Measurements from ENCODE around the gene MSTN.
"Not testable (repeated sequence)": the region's sequence is repeated elsewhere in the genome, so short reads cannot be mapped to it uniquely, and the experiment has no call there.

MSTN gene

DNA sequence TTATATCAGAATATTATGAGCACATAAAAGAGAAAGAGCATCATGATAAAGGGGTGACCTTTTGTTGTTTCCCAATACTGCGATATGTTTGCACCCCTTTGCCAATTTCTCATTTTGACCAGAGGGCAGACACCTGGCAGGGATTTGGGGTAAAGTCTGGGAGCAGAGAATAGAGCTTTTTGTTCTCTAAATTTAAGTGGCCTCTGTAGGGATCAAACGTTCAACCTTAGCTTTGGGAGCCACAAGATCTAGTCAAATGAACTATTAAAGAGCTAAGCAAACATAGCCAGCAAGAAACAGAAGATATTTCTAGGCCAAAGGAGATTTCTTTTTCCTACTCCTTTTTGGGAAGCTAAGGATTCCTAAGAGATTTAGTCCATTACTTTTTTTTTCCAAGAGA, 1.1 kb upstream of the MSTN start:
- DNase-seq (ENCODE audit: low read depth) = no peak

DNA sequence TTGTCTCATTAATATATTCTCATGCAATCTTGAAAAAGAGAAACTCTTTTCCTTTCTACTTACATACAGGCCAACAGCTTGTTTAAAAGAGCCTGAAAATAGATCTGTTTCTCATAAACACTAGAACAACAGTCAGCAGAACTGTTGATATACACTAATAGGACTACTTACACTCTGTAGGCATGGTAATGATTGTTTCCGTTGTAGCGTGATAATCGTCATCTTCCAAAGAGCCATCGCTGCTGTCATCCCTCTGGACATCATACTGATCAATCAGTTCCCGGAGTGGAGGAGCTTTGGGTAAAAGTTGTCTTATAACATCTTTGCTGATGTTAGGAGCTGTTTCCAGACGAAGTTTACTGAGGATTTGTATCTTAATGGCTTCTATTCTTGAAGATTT, 476 bp downstream of the MSTN start:
- no peak for DNase-seq (ENCODE audit: low read depth)

DNA sequence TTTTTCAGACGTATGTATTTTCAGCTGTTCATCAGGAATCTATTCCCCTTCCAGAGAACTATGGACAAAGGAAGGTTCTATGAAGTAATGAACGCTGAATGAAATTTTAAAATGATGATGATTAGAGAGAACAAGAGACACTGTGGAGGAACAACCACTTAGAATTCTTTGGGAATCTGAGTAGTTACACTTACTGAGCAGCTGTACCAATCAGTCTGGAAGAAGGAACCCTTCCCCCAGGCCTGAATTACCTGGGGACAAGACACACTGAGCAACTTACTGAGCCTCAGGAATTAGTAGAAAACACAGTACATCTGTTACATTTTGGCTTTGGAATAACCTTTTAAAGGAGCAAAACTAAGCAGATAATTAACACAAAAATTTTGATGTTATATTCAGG, 1.9 kb downstream of the MSTN start:
- no peak for DNase-seq (ENCODE audit: low read depth)

DNA sequence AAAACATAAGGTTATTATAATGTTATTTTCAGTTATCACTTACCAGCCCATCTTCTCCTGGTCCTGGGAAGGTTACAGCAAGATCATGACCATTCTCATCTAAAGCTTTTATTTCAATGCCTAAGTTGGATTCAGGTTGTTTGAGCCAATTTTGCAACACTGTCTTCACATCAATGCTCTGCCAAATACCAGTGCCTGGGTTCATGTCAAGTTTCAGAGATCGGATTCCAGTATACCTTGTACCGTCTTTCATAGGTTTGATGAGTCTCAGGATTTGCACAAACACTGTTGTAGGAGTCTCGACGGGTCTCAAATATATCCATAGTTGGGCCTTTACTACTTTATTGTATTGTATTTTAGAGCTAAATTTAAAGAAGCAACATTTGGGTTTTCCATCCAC, 2.5 kb downstream of the MSTN start:
- no peak for DNase-seq (ENCODE audit: low read depth)

DNA sequence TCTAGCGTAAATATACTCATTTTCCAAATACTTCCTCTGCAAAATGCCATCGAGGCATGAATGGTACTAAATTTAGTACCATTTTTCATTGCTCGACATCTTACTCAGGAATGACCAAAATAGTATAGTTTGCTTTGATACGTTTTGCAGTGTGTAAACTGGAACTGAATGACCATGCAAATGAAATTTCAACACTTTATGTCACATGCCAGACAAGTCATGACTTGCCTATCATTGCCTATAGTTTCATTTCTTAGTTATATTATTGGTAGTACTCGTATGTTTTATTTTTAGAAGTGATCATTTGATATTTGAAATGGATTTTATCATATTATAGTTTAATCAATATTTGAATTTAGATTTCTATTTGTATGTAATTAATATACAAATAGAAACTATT, 9.1 kb downstream of the MSTN start:
- no peak for DNase-seq (ENCODE audit: low read depth)

DNA sequence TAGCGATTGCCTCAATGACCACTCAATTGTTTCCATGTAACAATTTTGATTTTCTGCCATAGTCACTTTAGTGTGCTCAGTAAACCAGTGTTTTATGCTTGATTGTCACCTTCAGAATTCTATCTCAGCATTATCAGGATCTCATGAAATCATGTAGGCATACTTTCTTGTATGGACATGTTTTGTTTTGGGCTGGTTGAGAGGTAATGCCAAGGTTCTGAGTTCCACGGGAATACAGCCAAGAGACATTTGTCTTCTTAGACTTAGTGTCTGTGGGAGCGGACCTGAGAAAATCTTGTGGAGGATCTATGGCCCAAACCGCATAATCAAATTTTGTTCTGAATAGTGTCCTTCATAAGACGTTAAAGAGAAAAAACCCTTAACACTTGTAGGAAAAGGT, 10.2 kb downstream of the MSTN start:
- no peak for DNase-seq (ENCODE audit: low read depth)

DNA sequence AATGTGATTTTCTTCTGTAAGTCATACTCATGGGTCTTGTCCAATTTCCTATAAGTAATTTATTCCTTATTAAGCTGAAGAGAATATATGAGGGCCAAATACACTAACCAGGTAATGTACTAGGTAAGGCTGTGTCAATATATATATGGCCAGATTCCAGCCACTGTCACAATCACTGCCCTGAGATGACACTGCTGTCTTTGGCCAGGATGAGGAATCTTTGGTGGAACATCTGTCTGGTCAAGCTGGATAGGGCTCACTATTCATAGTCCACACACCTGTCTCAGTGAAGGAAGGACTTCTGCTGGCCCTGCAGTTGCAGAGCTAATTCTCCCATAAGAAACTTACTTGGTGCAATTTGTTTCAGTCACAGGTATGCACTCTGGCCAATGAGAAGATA, 11.3 kb downstream of the MSTN start:
- no peak for DNase-seq (ENCODE audit: low read depth)

DNA sequence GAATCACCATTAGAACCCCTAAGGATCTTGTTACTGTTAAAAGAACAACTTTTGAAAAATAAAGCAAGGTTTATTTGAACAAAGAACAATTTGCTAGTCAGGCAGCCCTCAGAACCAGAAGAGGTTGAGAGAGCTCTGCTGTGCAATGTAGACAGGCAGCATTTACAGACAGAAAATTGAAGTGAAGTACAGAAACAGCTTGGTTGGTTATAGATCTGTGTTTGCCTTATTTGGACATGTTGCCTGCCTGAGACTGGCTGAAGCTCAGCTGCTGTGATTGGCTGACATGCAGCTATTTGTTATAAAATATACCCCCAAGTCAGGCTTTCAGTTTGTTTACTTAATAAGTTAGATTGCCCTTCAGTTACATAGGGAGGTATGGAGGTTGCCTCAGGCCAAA, 12.5 kb downstream of the MSTN start:
- no peak for DNase-seq (ENCODE audit: low read depth)

DNA sequence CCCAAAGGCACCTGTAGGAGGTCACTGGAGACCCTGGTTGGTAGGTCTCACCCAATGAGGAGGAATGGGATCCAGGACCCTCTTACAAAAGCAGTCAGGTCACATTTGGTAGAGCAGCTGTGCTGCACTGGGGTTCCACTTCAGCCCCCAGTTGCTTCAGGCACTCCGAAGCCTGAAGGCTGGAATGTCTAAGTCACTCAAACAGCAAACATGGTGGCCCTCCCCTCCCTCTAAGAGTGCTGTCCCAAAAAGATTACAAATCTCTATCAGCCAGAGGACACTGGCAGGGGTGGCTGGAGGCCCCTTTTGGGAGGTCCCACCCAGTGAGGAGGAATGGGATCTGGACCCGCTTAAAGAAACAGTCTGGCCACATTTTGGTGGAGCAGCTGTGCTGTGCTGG, 17.7 kb downstream of the MSTN start:
- no peak for DNase-seq (ENCODE audit: low read depth)

DNA sequence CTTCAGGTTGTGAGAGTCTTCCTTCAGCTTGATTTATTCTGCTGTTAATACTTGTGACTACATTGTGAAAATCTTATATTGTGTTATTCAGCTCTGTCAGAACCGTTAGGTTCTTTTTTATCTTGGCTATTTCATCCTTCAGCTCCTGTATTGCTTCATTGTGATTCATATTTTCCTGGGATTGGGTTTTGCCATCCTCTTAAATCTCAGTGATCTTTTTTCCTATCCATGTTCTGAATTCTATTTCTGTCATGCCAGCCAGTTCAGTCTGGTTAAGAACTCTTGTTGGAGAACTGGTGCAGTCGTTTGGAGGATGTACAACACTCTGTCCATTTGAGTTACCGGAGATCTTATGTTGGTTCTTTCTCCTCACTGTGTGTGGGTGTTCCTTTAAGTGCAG, 19.1 kb downstream of the MSTN start:
- DNase-seq (ENCODE audit: low read depth) = no peak

DNA sequence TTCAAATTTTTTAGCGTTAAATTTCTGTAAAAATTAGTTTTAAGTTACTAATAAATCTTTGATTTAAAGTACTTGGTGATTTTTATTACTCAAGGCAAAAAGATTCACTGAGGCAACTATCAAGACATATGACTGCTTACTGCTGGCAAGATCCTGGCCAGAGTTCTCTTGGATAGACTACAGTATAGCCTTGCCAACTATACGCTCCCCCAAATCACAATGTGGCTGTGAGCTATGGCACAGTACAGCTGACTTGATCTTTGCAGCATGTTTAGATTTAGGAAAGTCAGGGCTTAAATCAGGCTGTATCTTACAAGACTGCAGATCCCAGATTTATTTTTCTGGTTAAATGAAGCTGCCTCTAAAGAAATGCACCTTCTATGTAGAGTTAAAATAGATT, 26.5 kb downstream of the MSTN start:
- DNase-seq (ENCODE audit: low read depth) = no peak

DNA sequence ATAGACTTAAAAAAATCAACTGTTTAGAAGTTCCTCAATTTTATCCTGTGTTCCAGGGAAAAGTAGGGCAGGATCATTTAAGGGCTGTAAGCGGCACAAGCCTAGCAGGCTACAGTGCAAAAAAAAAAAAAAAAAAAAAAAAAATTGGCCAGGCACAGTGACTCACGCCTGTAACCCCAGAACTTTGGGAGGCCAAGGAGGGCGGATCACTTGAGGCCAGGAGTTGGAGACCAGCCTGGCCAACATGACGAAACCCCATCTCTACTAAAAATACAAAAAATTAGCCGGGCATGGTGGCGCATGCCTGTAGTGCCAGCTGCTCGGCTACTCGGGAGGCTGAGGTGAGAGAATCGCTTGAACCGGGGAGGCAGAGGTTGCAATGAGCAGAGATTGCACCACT, 28.1 kb downstream of the MSTN start:
- DNase-seq (ENCODE audit: low read depth) = not testable (repeated sequence)

DNA sequence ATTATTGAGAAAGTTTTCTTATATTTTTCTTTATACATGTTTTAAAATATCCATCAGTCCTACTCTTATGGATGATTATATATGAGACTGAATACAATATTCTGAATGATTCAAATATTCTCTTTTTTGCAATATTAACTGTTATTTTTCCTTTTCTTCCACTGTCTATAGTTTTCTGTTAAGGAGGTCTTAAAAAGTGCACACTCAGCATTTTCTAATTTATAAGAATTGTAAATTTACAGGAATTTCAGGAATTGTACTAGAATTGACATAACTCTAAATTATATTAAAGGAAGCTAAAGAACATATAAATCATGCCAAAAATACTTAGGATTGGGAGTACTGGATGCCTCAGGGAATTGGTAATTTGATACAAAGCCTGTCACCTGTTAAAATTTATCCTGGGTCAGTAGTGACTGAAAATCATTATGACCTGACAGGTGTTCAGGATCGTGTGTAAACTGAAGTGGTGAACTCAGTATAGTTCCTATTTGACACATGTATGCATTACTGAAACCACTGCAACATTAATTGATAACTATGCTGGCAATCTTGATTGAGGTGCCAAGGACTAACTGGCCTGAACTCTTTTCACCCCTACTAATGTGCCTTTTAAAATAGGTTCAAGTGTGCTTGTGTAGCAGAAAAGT, 30.4 kb downstream of the MSTN start:
- no peak for DNase-seq (ENCODE audit: low read depth)

DNA sequence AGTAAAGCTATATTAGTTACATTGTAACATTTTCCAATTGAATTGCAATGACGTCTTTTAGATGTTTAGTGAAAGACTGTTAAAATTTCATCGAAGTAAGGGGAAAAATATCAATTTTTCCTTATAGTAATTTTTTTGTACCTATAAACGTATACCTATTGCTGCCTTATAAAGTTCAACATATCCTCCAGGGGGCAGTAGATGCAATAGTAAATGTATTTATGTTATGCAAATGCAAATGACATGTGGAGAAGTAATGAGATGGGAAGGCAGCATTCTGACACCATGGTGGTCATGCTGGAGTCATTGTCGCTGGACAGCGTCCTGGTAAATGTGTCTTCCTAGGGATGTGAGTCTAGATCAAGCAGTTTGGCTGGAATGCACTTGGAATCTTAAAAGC, 38.7 kb downstream of the MSTN start:
- no peak for DNase-seq (ENCODE audit: low read depth)

DNA sequence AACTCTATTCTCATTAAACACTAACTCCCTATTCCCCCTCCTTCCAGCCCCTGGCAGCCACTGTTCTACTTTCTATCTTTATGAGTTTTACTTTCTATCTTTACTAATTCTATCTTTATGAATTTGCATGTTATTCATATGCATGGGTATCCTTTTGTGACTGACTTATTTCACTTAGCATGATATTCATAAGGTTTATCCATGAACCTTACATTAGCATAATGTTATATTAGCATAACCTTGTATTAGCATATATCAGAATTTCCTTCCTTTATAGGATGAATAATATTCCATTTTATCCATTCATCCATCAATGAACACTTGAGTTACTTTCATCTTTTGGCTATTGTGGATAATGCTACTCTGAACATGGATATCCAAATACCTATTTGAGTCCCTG, 41.8 kb downstream of the MSTN start:
- no peak for DNase-seq (ENCODE audit: low read depth)

DNA sequence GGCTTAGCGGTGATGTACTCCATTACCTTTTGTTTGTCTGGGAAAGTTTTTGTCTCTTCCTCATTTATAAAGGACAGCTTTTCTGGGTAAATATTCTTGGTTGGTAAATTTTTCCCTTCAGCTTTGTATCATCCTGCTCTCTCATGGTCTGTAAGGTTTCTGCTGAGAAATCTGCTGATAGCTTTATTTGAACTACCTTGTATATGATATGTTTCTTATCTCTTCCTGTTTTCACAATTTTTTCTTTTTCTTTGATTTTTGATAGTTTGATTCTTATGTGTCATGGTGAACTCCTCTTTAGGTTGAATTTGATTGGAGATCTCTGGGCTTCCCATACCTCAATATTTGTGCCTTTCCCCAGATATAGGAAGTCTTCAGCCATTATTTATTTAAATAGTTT, 44.7 kb downstream of the MSTN start:
- DNase-seq (ENCODE audit: low read depth) = no peak

DNA sequence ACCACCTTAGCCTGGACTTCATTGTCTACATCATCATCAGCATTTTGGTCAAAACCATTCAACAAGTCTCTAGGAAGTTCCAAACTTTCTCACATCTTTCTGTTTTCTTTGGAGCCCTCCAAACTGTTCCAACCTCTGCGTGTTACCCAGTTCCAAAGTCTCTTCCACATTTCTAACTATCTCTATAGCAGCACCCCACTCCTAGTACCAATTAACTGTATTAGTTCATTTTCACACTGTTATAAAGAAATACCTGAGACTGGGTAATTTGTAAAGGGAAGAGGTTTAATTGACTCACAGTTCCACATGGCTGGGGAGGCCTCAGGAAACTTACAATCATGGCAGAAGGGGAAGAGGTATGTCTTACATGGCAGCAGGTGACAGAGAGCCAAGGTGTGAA, 46.6 kb downstream of the MSTN start:
- not testable (repeated sequence) for DNase-seq (ENCODE audit: low read depth)

All from stimulated activated CD8-positive, alpha-beta memory T cell treated with anti-CD3 and anti-CD28 coated beads, Interleukin-15, amount 100 ng/mL, for 1 hour (primary cell).